ENCODE measurements around the gene DEPDC4. TPM values are rescaled to one million over a fixed set of nuclear protein-coding genes. Genes with fewer than 3 reads are reported as not detected.
A peak's percentile ranks its signal among the peaks of the same experiment; 100 is the strongest.
"Not testable (repeated sequence)": the region's sequence is repeated elsewhere in the genome, so short reads cannot be mapped to it uniquely, and the experiment has no call there.

DEPDC4 gene
- total RNA-seq, 2 donors from 2014 or later: 4.8 to 7.3 TPM

DNA sequence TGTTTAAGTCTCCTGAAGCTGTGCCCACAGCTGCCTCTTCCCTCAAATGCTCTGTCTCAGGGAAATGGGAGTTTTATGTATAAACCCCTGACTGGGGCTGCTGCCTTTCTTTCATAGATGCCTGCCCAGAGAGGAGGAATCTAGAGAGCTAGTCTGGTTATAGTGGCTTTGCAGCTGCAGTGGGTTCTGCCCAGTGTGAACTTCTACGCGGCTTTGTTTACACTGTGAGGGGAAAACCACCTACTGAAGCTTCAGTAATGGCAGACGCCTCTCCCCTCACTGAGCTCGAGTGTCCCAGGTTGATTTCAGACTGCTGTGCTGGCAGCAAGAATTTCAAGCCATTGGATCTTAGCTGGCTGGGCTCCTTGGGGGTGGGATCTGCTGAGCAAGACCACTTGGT lies 37.0 kb upstream of the DEPDC4 start:
- TF ChIP-seq, protein P1, sequence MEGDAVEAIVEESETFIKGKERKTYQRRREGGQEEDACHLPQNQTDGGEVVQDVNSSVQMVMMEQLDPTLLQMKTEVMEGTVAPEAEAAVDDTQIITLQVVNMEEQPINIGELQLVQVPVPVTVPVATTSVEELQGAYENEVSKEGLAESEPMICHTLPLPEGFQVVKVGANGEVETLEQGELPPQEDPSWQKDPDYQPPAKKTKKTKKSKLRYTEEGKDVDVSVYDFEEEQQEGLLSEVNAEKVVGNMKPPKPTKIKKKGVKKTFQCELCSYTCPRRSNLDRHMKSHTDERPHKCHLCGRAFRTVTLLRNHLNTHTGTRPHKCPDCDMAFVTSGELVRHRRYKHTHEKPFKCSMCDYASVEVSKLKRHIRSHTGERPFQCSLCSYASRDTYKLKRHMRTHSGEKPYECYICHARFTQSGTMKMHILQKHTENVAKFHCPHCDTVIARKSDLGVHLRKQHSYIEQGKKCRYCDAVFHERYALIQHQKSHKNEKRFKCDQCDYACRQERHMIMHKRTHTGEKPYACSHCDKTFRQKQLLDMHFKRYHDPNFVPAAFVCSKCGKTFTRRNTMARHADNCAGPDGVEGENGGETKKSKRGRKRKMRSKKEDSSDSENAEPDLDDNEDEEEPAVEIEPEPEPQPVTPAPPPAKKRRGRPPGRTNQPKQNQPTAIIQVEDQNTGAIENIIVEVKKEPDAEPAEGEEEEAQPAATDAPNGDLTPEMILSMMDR (conservative IDR thresholded peaks at IDR 0.05): no peak
- H3K4me1 ChIP-seq (ENCODE audit: control insufficient read depth, insufficient read depth, low read length): peaks cover 5% of the 10 kb centered on the region
- H3K27ac Mint-ChIP-seq: no peak overlapping the region
- peaks cover 93% of the 10 kb centered on the region for H3K36me3 Mint-ChIP-seq (ENCODE audit: low read depth)
- H3K27me3 Mint-ChIP-seq (ENCODE audit: insufficient read depth): no peaks in the 10 kb centered on the region
- peaks cover 72% of the 10 kb centered on the region for H3K9me3 Mint-ChIP-seq
- H3K4me1 Mint-ChIP-seq: peaks cover 6% of the 10 kb centered on the region
- H3K9me3 ChIP-seq (ENCODE audit: control insufficient read depth, low read length): peaks cover 75% of the 10 kb centered on the region
- H3K9ac ChIP-seq (ENCODE audit: extremely low read depth, low read length, poor library complexity, severe bottlenecking): no peak overlapping the region
- 94 to 95% methylated on average over 2 to 4 of the region's 4 CpGs for WGBS, 2 experiments (ENCODE audit: insufficient coverage in 1 of 2, insufficient read length in 1 of 2)
- H3K4me3 Mint-ChIP-seq: no peak overlapping the region
- no peak for DNase-seq
- H3K36me3 ChIP-seq (ENCODE audit: control insufficient read depth, insufficient read depth, low read length): peaks cover 73% of the 10 kb centered on the region
- no peak overlapping the region for H3K27ac ChIP-seq (ENCODE audit: low read depth, low read length)
- no peak overlapping the region for H3K4me3 ChIP-seq (ENCODE audit: low read length)
- H3K27me3 ChIP-seq (ENCODE audit: control insufficient read depth, insufficient read depth, low read length, poor library complexity, severe bottlenecking): no peaks in the 10 kb centered on the region

DNA sequence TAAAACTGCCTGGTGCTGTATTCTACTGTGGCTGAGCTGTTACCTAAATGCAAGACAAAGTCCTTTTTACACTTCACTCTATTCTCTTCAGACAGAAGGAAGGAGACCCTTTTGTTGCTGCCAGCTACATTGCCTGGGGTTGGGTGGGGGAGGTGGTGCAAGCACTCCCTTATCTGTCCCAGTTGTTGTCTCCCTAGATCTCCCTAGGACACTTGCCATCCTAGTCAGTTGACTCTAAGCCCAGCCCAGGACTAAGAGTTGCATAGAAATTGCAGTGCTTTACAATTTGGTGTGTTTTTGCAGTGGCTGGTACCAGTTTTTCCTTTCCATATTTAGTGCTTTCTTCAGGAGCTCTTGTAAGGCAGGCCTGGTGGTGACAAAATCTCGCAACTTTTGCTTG lies 35.2 kb upstream of the DEPDC4 start:
- Histone ChIP-seq H3K36me3 (ENCODE audit: control insufficient read depth, insufficient read depth, low read length) (peaks cover 85% of the 10 kb centered on the region), H3K4me1 (ENCODE audit: control insufficient read depth, insufficient read depth, low read length) (peaks cover 5% of the 10 kb centered on the region), H3K27ac (ENCODE audit: low read depth, low read length) (no peak overlapping the region), H3K4me3 (ENCODE audit: low read length) (peak overlapping the region; percentile 27), H3K9ac (ENCODE audit: extremely low read depth, low read length, poor library complexity, severe bottlenecking) (no peak overlapping the region), H3K9me3 (ENCODE audit: control insufficient read depth, low read length) (peaks cover 75% of the 10 kb centered on the region), H3K27me3 (ENCODE audit: control insufficient read depth, insufficient read depth, low read length, poor library complexity, severe bottlenecking) (no peaks in the 10 kb centered on the region)
- Mint-ChIP-seq H3K9me3 (peaks cover 64% of the 10 kb centered on the region), H3K4me1 (peaks cover 6% of the 10 kb centered on the region), H3K36me3 (ENCODE audit: low read depth) (peaks cover 95% of the 10 kb centered on the region), H3K27ac (no peak overlapping the region), H3K4me3 (no peak overlapping the region), H3K27me3 (ENCODE audit: insufficient read depth) (no peaks in the 10 kb centered on the region)
- DNase-seq: no peak
- TF ChIP-seq, protein P1 (conservative IDR thresholded peaks at IDR 0.05): no peak
- 94% methylated on average over 1 of the region's 1 CpG; no CpG with 5 or more reads in 1 of the 2 experiments for WGBS, 2 experiments (ENCODE audit: insufficient coverage in 1 of 2, insufficient read length in 1 of 2)

DNA sequence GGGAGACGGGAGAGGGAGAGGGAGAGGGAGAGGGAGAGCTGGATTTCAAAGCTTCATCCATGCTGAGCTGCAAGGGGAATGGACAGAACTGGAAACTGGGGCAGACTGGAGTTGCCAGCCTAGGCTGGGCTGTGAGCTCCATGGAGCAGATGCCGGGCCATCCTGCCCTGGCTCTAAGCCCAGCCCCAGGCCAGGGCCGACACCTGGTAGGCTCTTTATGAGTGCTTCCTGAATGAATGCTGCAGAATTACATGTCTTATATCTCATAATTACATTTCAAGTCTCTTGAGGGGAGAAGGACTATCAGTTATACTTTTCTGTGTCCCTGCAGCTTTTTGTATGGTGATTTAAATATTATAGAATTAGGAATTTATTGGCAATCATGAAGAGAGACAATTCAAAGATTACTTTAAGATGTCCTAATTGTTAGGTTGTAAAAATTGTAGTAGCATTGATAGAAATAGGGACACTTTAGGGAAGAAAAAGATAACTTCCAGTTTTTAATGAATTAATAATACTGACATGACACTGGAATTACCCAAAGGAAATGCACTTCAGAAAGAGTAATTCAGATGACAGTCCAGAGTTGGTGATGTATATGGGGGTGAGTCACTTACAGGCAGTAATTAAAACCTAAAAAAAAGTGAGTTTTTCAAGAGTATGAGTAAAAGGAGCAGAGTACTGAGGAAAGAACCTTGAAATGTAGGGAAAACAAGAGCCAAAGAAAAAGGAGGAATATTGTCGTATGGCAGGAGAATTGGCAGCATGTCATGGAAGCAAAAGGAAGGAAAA lies 29.1 kb upstream of the DEPDC4 start:
- Histone ChIP-seq H3K27ac (ENCODE audit: low read depth, low read length) (no peak overlapping the region), H3K4me1 (ENCODE audit: control insufficient read depth, insufficient read depth, low read length) (no peaks in the 10 kb centered on the region), H3K9ac (ENCODE audit: extremely low read depth, low read length, poor library complexity, severe bottlenecking) (no peak overlapping the region), H3K4me3 (ENCODE audit: low read length) (no peak overlapping the region), H3K9me3 (ENCODE audit: control insufficient read depth, low read length) (peaks cover 42% of the 10 kb centered on the region), H3K27me3 (ENCODE audit: control insufficient read depth, insufficient read depth, low read length, poor library complexity, severe bottlenecking) (no peaks in the 10 kb centered on the region), H3K36me3 (ENCODE audit: control insufficient read depth, insufficient read depth, low read length) (peaks cover 71% of the 10 kb centered on the region)
- DNase-seq: no peak
- Mint-ChIP-seq H3K4me1 (no peaks in the 10 kb centered on the region), H3K27me3 (ENCODE audit: insufficient read depth) (no peaks in the 10 kb centered on the region), H3K36me3 (ENCODE audit: low read depth) (peaks cover 70% of the 10 kb centered on the region), H3K9me3 (peaks cover 30% of the 10 kb centered on the region), H3K4me3 (no peak overlapping the region), H3K27ac (no peak overlapping the region)
- 98 to 100% methylated on average over 1 to 3 of the region's 4 CpGs for WGBS, 2 experiments (ENCODE audit: insufficient coverage in 1 of 2, insufficient read length in 1 of 2)
- TF ChIP-seq, protein P1 (conservative IDR thresholded peaks at IDR 0.05): no peak

DNA sequence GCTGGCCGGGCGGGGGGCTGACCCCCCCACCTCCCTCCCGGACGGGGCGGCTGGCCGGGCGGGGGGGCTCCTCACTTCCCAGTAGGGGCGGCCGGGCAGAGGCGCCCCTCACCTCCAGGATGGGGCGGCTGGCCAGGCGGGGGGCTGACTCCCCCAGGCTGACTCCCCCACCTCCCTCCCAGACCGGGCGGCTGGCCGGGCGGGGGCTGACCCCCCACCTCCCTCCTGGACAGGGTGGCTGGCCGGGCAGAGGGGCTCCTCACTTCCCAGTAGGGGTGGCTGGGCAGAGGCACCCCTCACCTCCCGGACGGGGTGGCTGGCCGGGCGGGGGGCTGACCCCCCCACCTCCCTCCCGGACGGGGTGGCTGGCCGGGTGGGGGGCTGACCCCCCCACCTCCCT lies 27.5 kb upstream of the DEPDC4 start:
- H3K4me1 Mint-ChIP-seq; H3K27ac Mint-ChIP-seq; DNase-seq; H3K4me3 ChIP-seq (ENCODE audit: low read length); H3K27me3 Mint-ChIP-seq (ENCODE audit: insufficient read depth); H3K4me1 ChIP-seq (ENCODE audit: control insufficient read depth, insufficient read depth, low read length); H3K27me3 ChIP-seq (ENCODE audit: control insufficient read depth, insufficient read depth, low read length, poor library complexity, severe bottlenecking); H3K4me3 Mint-ChIP-seq; H3K27ac ChIP-seq (ENCODE audit: low read depth, low read length); H3K9ac ChIP-seq (ENCODE audit: extremely low read depth, low read length, poor library complexity, severe bottlenecking): not testable (repeated sequence)
- Mint-ChIP-seq H3K9me3 (peaks cover 20% of the 10 kb centered on the region), H3K36me3 (ENCODE audit: low read depth) (peaks cover 63% of the 10 kb centered on the region)
- 95% methylated on average over 7 of the region's 24 CpGs; no CpG with 5 or more reads in 1 of the 2 experiments for WGBS, 2 experiments (ENCODE audit: insufficient coverage in 1 of 2, insufficient read length in 1 of 2)
- Histone ChIP-seq H3K36me3 (ENCODE audit: control insufficient read depth, insufficient read depth, low read length) (peaks cover 68% of the 10 kb centered on the region), H3K9me3 (ENCODE audit: control insufficient read depth, low read length) (peaks cover 26% of the 10 kb centered on the region)
